ENCODE measurements around the gene CARD19.

Gene CARD19

DNA sequence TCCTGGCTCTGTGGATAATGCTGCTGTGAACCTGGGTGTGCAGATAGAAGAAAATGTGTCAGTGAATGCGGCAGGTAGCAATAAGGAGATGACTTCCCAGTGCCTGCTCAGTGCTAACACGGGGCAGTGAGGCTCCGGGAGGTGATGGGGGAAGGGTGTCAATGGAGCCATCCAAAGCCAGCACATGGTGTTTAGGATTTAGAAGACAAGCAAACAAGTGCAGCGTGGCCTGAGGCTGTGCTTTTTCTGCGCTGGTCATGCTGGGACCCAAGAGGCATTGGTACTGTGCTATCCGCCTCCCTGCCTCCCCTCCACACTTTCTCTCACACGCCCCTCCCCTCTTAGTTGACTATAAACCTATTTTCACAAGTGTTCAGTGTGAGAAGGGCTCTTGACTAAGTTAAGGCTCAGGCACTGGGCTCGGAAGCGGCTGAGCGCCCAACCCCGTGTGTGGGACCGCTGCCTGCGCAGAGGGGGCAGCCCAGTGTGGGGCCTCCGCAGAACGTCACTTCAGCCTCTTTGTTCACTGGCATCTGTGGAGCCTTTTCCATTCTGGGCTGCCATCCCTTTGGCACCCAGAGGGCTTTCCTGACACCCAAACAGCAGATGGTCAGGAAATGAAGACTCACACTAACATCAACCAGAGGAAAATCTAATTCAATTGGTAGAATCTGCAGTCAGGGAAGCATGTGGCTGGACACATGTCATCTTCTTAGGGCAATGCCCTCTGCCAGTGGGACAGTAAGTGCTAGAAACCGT is 59.9 kb downstream of the CARD19 start:
- TF ChIP-seq, protein P1, sequence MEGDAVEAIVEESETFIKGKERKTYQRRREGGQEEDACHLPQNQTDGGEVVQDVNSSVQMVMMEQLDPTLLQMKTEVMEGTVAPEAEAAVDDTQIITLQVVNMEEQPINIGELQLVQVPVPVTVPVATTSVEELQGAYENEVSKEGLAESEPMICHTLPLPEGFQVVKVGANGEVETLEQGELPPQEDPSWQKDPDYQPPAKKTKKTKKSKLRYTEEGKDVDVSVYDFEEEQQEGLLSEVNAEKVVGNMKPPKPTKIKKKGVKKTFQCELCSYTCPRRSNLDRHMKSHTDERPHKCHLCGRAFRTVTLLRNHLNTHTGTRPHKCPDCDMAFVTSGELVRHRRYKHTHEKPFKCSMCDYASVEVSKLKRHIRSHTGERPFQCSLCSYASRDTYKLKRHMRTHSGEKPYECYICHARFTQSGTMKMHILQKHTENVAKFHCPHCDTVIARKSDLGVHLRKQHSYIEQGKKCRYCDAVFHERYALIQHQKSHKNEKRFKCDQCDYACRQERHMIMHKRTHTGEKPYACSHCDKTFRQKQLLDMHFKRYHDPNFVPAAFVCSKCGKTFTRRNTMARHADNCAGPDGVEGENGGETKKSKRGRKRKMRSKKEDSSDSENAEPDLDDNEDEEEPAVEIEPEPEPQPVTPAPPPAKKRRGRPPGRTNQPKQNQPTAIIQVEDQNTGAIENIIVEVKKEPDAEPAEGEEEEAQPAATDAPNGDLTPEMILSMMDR (conservative IDR thresholded peaks at IDR 0.05): no peak
- no peak overlapping the region for H3K27ac ChIP-seq

GRCh38 chr9:93156475-93157008 is 60.5 kb downstream of the CARD19 start:
- H3K27ac ChIP-seq: no peak overlapping the region

DNA sequence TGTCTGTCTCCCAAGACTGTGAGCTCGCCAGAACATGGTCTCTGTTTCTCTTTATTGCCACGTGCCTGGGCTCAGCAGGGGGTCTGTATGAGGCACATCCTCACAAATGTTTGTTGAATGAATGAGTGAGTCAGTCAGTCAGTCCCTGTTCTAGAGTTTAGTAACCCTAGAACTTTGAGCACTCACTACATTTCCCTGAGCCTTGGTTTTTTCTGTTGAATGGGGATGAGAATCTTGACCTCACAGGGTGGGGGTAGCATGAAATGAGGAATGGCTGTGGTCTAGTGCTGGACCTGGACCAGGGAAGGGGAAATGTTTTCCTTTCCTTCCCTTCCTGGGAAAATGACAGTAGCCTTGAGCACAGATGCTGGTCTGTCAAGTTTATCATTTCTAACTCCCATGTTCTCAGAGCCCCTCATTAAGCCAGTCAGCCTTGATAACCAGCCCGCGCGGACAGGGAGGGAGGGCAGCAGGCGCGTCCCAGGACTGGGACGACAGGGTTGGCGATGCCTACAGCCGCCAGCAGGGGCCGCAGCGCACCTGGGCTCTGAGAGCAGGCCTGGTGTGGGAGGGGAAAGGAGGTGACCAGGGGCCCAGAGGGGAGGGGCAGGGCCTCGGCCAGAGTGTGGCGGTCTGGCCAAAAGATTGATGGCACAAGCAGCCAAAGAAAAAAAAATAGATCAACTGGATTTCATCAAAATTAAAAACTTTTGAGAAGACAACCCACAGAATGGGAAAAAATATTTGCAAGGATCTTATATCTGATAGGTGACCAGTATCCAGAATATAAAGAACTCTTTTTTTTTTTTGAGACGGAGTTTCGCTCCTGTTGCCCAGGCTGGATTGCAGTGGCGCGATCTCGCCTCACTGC is 63.8 kb downstream of the CARD19 start:
- TF ChIP-seq, protein P1 (conservative IDR thresholded peaks at IDR 0.05): peak; percentile 99
- no peak overlapping the region; the same call in 1 of the 2 replicates for H3K27ac ChIP-seq

More at GRCh38 chr9:93156475-93157008, 60.5 kb downstream of the CARD19 start:
- TF ChIP-seq, protein P1 (conservative IDR thresholded peaks at IDR 0.05): no peak

GRCh38 chr9:93161786-93162562 is 66.0 kb downstream of the CARD19 start:
- no peak overlapping the region for H3K27ac ChIP-seq
- TF ChIP-seq, protein P1 (conservative IDR thresholded peaks at IDR 0.05): no peak

All from VCaP (cell line).